ENCODE results near the gene PRRT3.

Gene PRRT3

GRCh38 chr3:9976721-9977709, 24.8 kb upstream of the PRRT3 start:
- Histone ChIP-seq H3K4me2 (ENCODE audit: low read depth, low read length, poor library complexity, severe bottlenecking) (no peak overlapping the region), H3K27ac (ENCODE audit: low read depth, low read length) (no peak overlapping the region), H3F3A (ENCODE audit: insufficient read depth) (0 out of 2 replicates have a peak, but pooled peaks cover 2% of the 10 kb centered on the region), H3K9me3 (ENCODE audit: insufficient read depth, low read length) (no peaks in the 10 kb centered on the region), H3K36me3 (ENCODE audit: low read length) (no peaks in the 10 kb centered on the region), H3K9me2 (replicated peaks; ENCODE audit: insufficient read depth, low read length) (no peaks in the 10 kb centered on the region), H3K79me2 (ENCODE audit: insufficient read depth, low read length) (no peaks in the 10 kb centered on the region), H4K20me1 (ENCODE audit: low read depth, low read length) (no peaks in the 10 kb centered on the region), H2AFZ (ENCODE audit: low read depth, low read length, severe bottlenecking) (no peak overlapping the region), H3K9ac (ENCODE audit: low read length) (no peak overlapping the region), H3K27me3 (ENCODE audit: low read length) (no peaks in the 10 kb centered on the region), H3K4me3 (ENCODE audit: insufficient read depth, low read length, poor library complexity, severe bottlenecking) (no peak overlapping the region)
- TF ChIP-seq EZH2phosphoT487 (conservative IDR thresholded peaks at IDR 0.05; ENCODE audit: low read length), result no peak
- TF ChIP-seq, protein P1, sequence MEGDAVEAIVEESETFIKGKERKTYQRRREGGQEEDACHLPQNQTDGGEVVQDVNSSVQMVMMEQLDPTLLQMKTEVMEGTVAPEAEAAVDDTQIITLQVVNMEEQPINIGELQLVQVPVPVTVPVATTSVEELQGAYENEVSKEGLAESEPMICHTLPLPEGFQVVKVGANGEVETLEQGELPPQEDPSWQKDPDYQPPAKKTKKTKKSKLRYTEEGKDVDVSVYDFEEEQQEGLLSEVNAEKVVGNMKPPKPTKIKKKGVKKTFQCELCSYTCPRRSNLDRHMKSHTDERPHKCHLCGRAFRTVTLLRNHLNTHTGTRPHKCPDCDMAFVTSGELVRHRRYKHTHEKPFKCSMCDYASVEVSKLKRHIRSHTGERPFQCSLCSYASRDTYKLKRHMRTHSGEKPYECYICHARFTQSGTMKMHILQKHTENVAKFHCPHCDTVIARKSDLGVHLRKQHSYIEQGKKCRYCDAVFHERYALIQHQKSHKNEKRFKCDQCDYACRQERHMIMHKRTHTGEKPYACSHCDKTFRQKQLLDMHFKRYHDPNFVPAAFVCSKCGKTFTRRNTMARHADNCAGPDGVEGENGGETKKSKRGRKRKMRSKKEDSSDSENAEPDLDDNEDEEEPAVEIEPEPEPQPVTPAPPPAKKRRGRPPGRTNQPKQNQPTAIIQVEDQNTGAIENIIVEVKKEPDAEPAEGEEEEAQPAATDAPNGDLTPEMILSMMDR (IDR thresholded peaks at IDR 0.05; ENCODE audit: insufficient read depth, low read length, poor library complexity, severe bottlenecking), result no peak

GRCh38 chr3:9970020-9970652, 17.9 kb upstream of the PRRT3 start:
- H3K4me2 ChIP-seq (ENCODE audit: low read depth, low read length, poor library complexity, severe bottlenecking), result no peak overlapping the region
- 0 out of 2 replicates have a peak, but pooled peaks cover 5% of the 10 kb centered on the region for H3F3A ChIP-seq (ENCODE audit: insufficient read depth)
- H3K36me3 ChIP-seq (ENCODE audit: low read length), result 0 out of 2 replicates have a peak, but pooled peaks cover 11% of the 10 kb centered on the region
- H2AFZ ChIP-seq (ENCODE audit: low read depth, low read length, severe bottlenecking), result no peak overlapping the region
- no peaks in the 10 kb centered on the region for H4K20me1 ChIP-seq (ENCODE audit: low read depth, low read length)
- H3K79me2 ChIP-seq (ENCODE audit: insufficient read depth, low read length), result no peaks in the 10 kb centered on the region
- TF ChIP-seq, protein P1 (IDR thresholded peaks at IDR 0.05; ENCODE audit: insufficient read depth, low read length, poor library complexity, severe bottlenecking), result no peak
- H3K27ac ChIP-seq (ENCODE audit: low read depth, low read length), result no peak overlapping the region
- no peaks in the 10 kb centered on the region for H3K9me2 ChIP-seq (replicated peaks; ENCODE audit: insufficient read depth, low read length)
- no peak overlapping the region for H3K4me3 ChIP-seq (ENCODE audit: insufficient read depth, low read length, poor library complexity, severe bottlenecking)
- no peak overlapping the region for H3K9ac ChIP-seq (ENCODE audit: low read length)
- H3K9me3 ChIP-seq (ENCODE audit: insufficient read depth, low read length), result no peaks in the 10 kb centered on the region
- no peaks in the 10 kb centered on the region for H3K27me3 ChIP-seq (ENCODE audit: low read length)

DNA sequence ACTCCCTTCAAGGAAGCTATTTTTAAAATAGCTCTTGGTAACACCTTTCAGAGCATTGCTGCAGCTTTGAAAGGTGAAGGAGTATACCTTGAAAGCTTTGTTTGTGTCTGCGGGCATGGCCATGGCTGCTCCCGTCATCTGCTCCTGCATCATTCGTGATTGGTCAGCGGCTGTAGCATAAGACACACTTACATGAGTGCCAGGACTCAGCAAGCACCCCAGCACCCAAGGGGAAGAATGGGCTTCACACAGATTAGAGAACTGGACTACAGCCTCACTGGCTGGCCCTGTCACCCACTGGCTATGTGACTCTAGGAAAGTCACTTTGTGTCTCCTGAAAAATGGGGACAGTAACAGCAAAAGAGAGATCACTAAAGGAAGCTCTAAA, 17.4 kb upstream of the PRRT3 start:
- no peak overlapping the region for H3K27ac ChIP-seq (ENCODE audit: low read depth, low read length)
- H2AFZ ChIP-seq (ENCODE audit: low read depth, low read length, severe bottlenecking), result no peak overlapping the region
- H3K9me2 ChIP-seq (replicated peaks; ENCODE audit: insufficient read depth, low read length), result no peaks in the 10 kb centered on the region
- H3K4me3 ChIP-seq (ENCODE audit: insufficient read depth, low read length, poor library complexity, severe bottlenecking), result no peak overlapping the region
- 0 out of 2 replicates have a peak, but pooled peaks cover 11% of the 10 kb centered on the region for H3K36me3 ChIP-seq (ENCODE audit: low read length)
- H3K9me3 ChIP-seq (ENCODE audit: insufficient read depth, low read length), result no peaks in the 10 kb centered on the region
- TF ChIP-seq, protein P1 (IDR thresholded peaks at IDR 0.05; ENCODE audit: insufficient read depth, low read length, poor library complexity, severe bottlenecking), result no peak
- no peak for TF ChIP-seq EZH2phosphoT487 (conservative IDR thresholded peaks at IDR 0.05; ENCODE audit: low read length)
- no peaks in the 10 kb centered on the region for H4K20me1 ChIP-seq (ENCODE audit: low read depth, low read length)
- no peaks in the 10 kb centered on the region for H3K27me3 ChIP-seq (ENCODE audit: low read length)
- no peak overlapping the region for H3K9ac ChIP-seq (ENCODE audit: low read length)
- H3K79me2 ChIP-seq (ENCODE audit: insufficient read depth, low read length), result no peaks in the 10 kb centered on the region
- no peak overlapping the region for H3K4me2 ChIP-seq (ENCODE audit: low read depth, low read length, poor library complexity, severe bottlenecking)
- 0 out of 2 replicates have a peak, but pooled peaks cover 5% of the 10 kb centered on the region for H3F3A ChIP-seq (ENCODE audit: insufficient read depth)
